Activated naive CD4-positive, alpha-beta T cell treated with anti-CD3 and anti-CD28 coated beads, Interleukin-2, amount 50 U/mL, for 72 hours (primary cell): ENCODE results near the gene MYH11. TPM values are rescaled to one million over a fixed set of nuclear protein-coding genes. Genes with fewer than 3 reads are reported as not detected.

ENCODE experiments used
- ATAC-seq, 2 donors: fragments of 150-1000 bp; cut with Tn5 transposase; 2 replicates each; pipeline ENCODE4 v1.10.0; 2021; ENCODE audit warnings: mild to moderate bottlenecking in 2 of 2, moderate library complexity in 2 of 2
- DNase-seq, 2 donors: peaks; one replicate each; pipeline ENCODE4 v3.0.0; 2021 to 2022; ENCODE audit warnings: low spot score in 2 of 2
- H3K27ac Mint-ChIP-seq, 2 donors: one replicate each; pipeline ENCODE4 v1.8.0; 2022; ENCODE audit warnings: mild to moderate bottlenecking in 2 of 2, mixed read lengths in 2 of 2
- H3K36me3 Mint-ChIP-seq, 2 donors: one replicate each; pipeline ENCODE4 v1.8.0; 2022; ENCODE audit warnings: mixed read lengths in 2 of 2
- H3K9me3 Mint-ChIP-seq, 2 donors: one replicate each; pipeline ENCODE4 v1.8.0; 2022; ENCODE audit warnings: mixed read lengths in 2 of 2
- total RNA-seq, 2 donors: library from RNA; stranded (reverse); gene quantifications; one replicate each; pipeline ENCODE4 v1.2.3, GENCODE V29; 2022

MYH11 gene
- under 1 TPM in 1 of 2 donors, not detected in 1; 0.07 TPM for total RNA-seq

GRCh38 chr16:15856901-15857698 is at the start of gene MYH11:
TSS of gene MYH11 (minus strand) at chr16:15857028. CDS start at chr16:15838252, 18,776 bp downstream.
- no peak within 1 kb of the TSS for H3K27ac Mint-ChIP-seq
- H3K36me3 Mint-ChIP-seq, result peaks cover 0 to 6% of the 10 kb centered on the region in 2 donors
- H3K9me3 Mint-ChIP-seq, result no peaks in the 10 kb centered on the region
- ATAC-seq (no peak), DNase-seq (no peak)

- Mint-ChIP-seq H3K36me3 (no peaks in the 10 kb centered on the region), H3K27ac (no peak overlapping the region), H3K9me3 (peaks cover 0 to 8% of the 10 kb centered on the region in 2 donors)
- DNase-seq, result no peak
- ATAC-seq, result no peak
These were observed 49.6 kb upstream of the MYH11 start for GRCh38 chr16:15906439-15906838.

GRCh38 chr16:15903960-15904359 is 47.1 kb upstream of the MYH11 start:
- no peak for ATAC-seq
- Mint-ChIP-seq H3K36me3 (no peaks in the 10 kb centered on the region), H3K27ac (no peak overlapping the region), H3K9me3 (peaks cover 0 to 8% of the 10 kb centered on the region in 2 donors)
- DNase-seq, result peak in 1 of 2 donors; percentile 1

GRCh38 chr16:15900901-15901500 is 44.2 kb upstream of the MYH11 start:
- no peak overlapping the region for H3K27ac Mint-ChIP-seq
- H3K9me3 Mint-ChIP-seq, result no peaks in the 10 kb centered on the region
- H3K36me3 Mint-ChIP-seq, result no peaks in the 10 kb centered on the region
- peak in 1 of 2 donors; percentile 9 for DNase-seq
- no peak for ATAC-seq

- H3K9me3 Mint-ChIP-seq, result no peaks in the 10 kb centered on the region
- no peak for ATAC-seq
These were observed 43.5 kb upstream of the MYH11 start for GRCh38 chr16:15900357-15900756.

GRCh38 chr16:15899538-15900100 is 42.8 kb upstream of the MYH11 start:
- Mint-ChIP-seq H3K36me3 (no peaks in the 10 kb centered on the region), H3K9me3 (no peaks in the 10 kb centered on the region), H3K27ac (peak overlapping the region in 1 of 2 donors; percentile 29)
- ATAC-seq, result peak; percentile 94 to 97
- DNase-seq, result peak; percentile 48 to 63

More at GRCh38 chr16:15900357-15900756, 43.5 kb upstream of the MYH11 start:
- Mint-ChIP-seq H3K27ac (no peak overlapping the region), H3K36me3 (no peaks in the 10 kb centered on the region)
- DNase-seq, result peak in 1 of 2 donors; percentile 28

GRCh38 chr16:15898654-15899053 is 41.8 kb upstream of the MYH11 start:
- DNase-seq (peak in 1 of 2 donors; percentile 4), ATAC-seq (no peak)
- H3K36me3 Mint-ChIP-seq, result no peaks in the 10 kb centered on the region
- no peaks in the 10 kb centered on the region for H3K9me3 Mint-ChIP-seq
- no peak overlapping the region for H3K27ac Mint-ChIP-seq

GRCh38 chr16:15897834-15898254 is 41.0 kb upstream of the MYH11 start:
- Mint-ChIP-seq H3K36me3 (no peaks in the 10 kb centered on the region), H3K27ac (peak overlapping the region in 1 of 2 donors; percentile 32), H3K9me3 (no peaks in the 10 kb centered on the region)
- peak; percentile 68 to 73 for ATAC-seq
- peak; percentile 34 to 40 for DNase-seq

- H3K9me3 Mint-ChIP-seq, result no peaks in the 10 kb centered on the region
- H3K27ac Mint-ChIP-seq, result no peak overlapping the region
- ATAC-seq, result no peak
- peak in 1 of 2 donors; percentile 21 for DNase-seq
- H3K36me3 Mint-ChIP-seq, result no peaks in the 10 kb centered on the region
These were observed 40.4 kb upstream of the MYH11 start for GRCh38 chr16:15897121-15897780.

GRCh38 chr16:15894571-15895374 is 37.9 kb upstream of the MYH11 start:
- H3K36me3 Mint-ChIP-seq, result no peaks in the 10 kb centered on the region
- ATAC-seq (peak in 1 of 2 donors; percentile 40), DNase-seq (no peak)
- no peaks in the 10 kb centered on the region for H3K9me3 Mint-ChIP-seq
- H3K27ac Mint-ChIP-seq, result no peak overlapping the region

GRCh38 chr16:15891508-15891907 is 34.7 kb upstream of the MYH11 start:
- ATAC-seq (no peak), DNase-seq (no peak)
- H3K9me3 Mint-ChIP-seq, result no peaks in the 10 kb centered on the region
- H3K27ac Mint-ChIP-seq, result no peak overlapping the region
- peaks cover 6 to 13% of the 10 kb centered on the region in 2 donors for H3K36me3 Mint-ChIP-seq

- Mint-ChIP-seq H3K9me3 (no peaks in the 10 kb centered on the region), H3K27ac (peak within 1 kb of the TSS; percentile 93 to 99), H3K36me3 (peaks cover 6 to 13% of the 10 kb centered on the region in 2 donors)
- DNase-seq, result peak; percentile 99
- peak; percentile 99 for ATAC-seq
These were observed 31.5 kb upstream of the MYH11 start, which contains the start of gene CEP20 for GRCh38 chr16:15888072-15888976. TSS of gene CEP20 (minus strand) at chr16:15888603. CDS start at chr16:15888585, 18 bp downstream.

- no peak for DNase-seq
- no peak for ATAC-seq
- peak overlapping the region; percentile 93 to 99 for H3K27ac Mint-ChIP-seq
- peaks cover 6 to 13% of the 10 kb centered on the region in 2 donors for H3K36me3 Mint-ChIP-seq
- H3K9me3 Mint-ChIP-seq, result no peaks in the 10 kb centered on the region
These were observed 30.5 kb upstream of the MYH11 start for GRCh38 chr16:15887283-15887682.

GRCh38 chr16:15886078-15886477 is 29.2 kb upstream of the MYH11 start:
- no peak for DNase-seq
- Mint-ChIP-seq H3K36me3 (peaks cover 6 to 13% of the 10 kb centered on the region in 2 donors), H3K9me3 (no peaks in the 10 kb centered on the region), H3K27ac (peak overlapping the region in 1 of 2 donors; percentile 78)
- ATAC-seq, result no peak

GRCh38 chr16:15885560-15886001 is 28.8 kb upstream of the MYH11 start:
- Mint-ChIP-seq H3K27ac (peak overlapping the region; percentile 31 to 78), H3K36me3 (peaks cover 6 to 13% of the 10 kb centered on the region in 2 donors), H3K9me3 (no peaks in the 10 kb centered on the region)
- ATAC-seq (no peak), DNase-seq (no peak)
